ENCODE measurements around the gene SNRNP27. TPM values are rescaled to one million over a fixed set of nuclear protein-coding genes. Genes with fewer than 3 reads are reported as not detected.
A peak's percentile ranks its signal among the peaks of the same experiment; 100 is the strongest.

The SNRNP27 gene
- total and polyA plus RNA-seq, 9 of the 15 experiments (the other 6 are each of a cell fraction or from before 2014, with no cell fraction given) = 29.2 to 102 (median 65.7) TPM

GRCh38 chr2:69846182-69847067 lies 47.3 kb upstream of the SNRNP27 start (continued):
- TF ChIP-seq PTRF (tag; IDR thresholded peaks at IDR 0.05) = no peak

- FAIRE-seq (peak; percentile 82), ATAC-seq (peak; percentile 58; the same call in 2 of the 3 replicates), DNase-seq (ENCODE audit: extremely low read depth in 1 of 4, low spot score in 3 of 4) (no peak)
- ChIA-PET POLR2A (interaction anchor here (0.5 to 2.2 kb wide), 5 partner anchors 10 to 355 kb away, joined by 3 to 7 read pairs (median 4); no protein-coding TSS in a partner anchor), CTCF (ENCODE audit: low intra/inter-chr PET ratio) (no interaction called here)
- H2AFZ ChIP-seq (ENCODE audit: low read depth, low read length) = 0 out of 2 replicates have a peak overlapping the region, but pooled peaks have one; percentile 13
- H3K9me3 ChIP-seq (replicated peaks; ENCODE audit: control insufficient read depth, insufficient read depth, low read depth, low read length) = no peaks in the 10 kb centered on the region
- H3K4me2 ChIP-seq (ENCODE audit: insufficient read depth, low read length) = no peak overlapping the region
- WGBS (ENCODE audit: insufficient coverage, low coverage, missing lambda C conversion rate) = 67% methylated on average over 5 of the region's 5 CpGs
- no peaks in the 10 kb centered on the region for H3K9me1 ChIP-seq (ENCODE audit: control insufficient read depth, insufficient read depth, low read length)
- H4K20me1 ChIP-seq (replicated peaks; ENCODE audit: control insufficient read depth, insufficient read depth, low read length) = no peaks in the 10 kb centered on the region
- peak overlapping the region; percentile 52; the same call in 1 of the 3 replicates for H3K27ac ChIP-seq (ENCODE audit: extremely low read depth, low read depth, low read length)
- H3K9ac ChIP-seq (ENCODE audit: insufficient read depth in 1 of 2, low read depth in 2 of 2, low read length in 2 of 2) = no peak overlapping the region
- H3K4me3 ChIP-seq = no peak overlapping the region
- peaks cover 11 to 15% of the 10 kb centered on the region in 2 experiments; a peak in 4 of 5 replicates for H3K4me1 ChIP-seq (replicated peaks in 1 of 2; ENCODE audit: control insufficient read depth in 2 of 2, insufficient read depth in 2 of 2, low read length in 2 of 2)
- in situ Hi-C loops (cut with MboI) (no loop called here), intact Hi-C loops (cut with micrococcal nuclease) (no loop called here)
- H3K79me2 ChIP-seq (ENCODE audit: control insufficient read depth, insufficient read depth, low read length) = no peaks in the 10 kb centered on the region
- H3K36me3 ChIP-seq (ENCODE audit: control insufficient read depth, insufficient read depth, low read length) = peaks cover 74% of the 10 kb centered on the region
- H3K27me3 ChIP-seq (ENCODE audit: control insufficient read depth in 2 of 2, insufficient read depth in 2 of 2, low read length in 2 of 2) = no peaks in the 10 kb centered on the region
- no TSS peak for BruUV-seq (replicated peaks)
- TF ChIP-seq ZNF146 (CRISPR knock-in tag; IDR thresholded peaks at IDR 0.05; ENCODE audit: unreplicated experiment) = peak; percentile 83
- no peak for TF ChIP-seq BMI1 (IDR thresholded peaks at IDR 0.05; ENCODE audit: low read length)
- no peak for TF ChIP-seq U2AF1 (optimal IDR thresholded peaks at IDR 0.05; ENCODE audit: low read depth, low read length)
- TF ChIP-seq ZNF668 (CRISPR knock-in tag; IDR thresholded peaks at IDR 0.05) = no peak
- TF ChIP-seq DPF2 (IDR thresholded peaks at IDR 0.05) = no peak
- TF ChIP-seq NONO (IDR thresholded peaks at IDR 0.05; ENCODE audit: low read depth in 2 of 2, low read length in 1 of 2) = no peak
- no peak for TF ChIP-seq SNIP1 (IDR thresholded peaks at IDR 0.05; ENCODE audit: low read depth)
- no peak for TF ChIP-seq ATF1 (CRISPR knock-in tag; IDR thresholded peaks at IDR 0.05)
- TF ChIP-seq ATF1 (tag; IDR thresholded peaks at IDR 0.05) = 0 out of 2 replicates have a peak, but pooled peaks have one; percentile 21
- TF ChIP-seq HIVEP1 (CRISPR knock-in tag; IDR thresholded peaks at IDR 0.05) = no peak
- no peak for TF ChIP-seq HEY1 (CRISPR knock-in tag; IDR thresholded peaks at IDR 0.05; ENCODE audit: borderline replicate concordance)
- no peak for TF ChIP-seq MCM3 (IDR thresholded peaks at IDR 0.05)
- TF ChIP-seq EWSR1 (IDR thresholded peaks at IDR 0.05; ENCODE audit: borderline replicate concordance, low read depth, partially characterized antibody) = no peak
- peak; percentile 31; the same call in 1 of the 2 replicates for TF ChIP-seq ATF7 (IDR thresholded peaks at IDR 0.05)
- TF ChIP-seq SFPQ (IDR thresholded peaks at IDR 0.05; ENCODE audit: low read depth, low read length) = no peak
- no peak for TF ChIP-seq ZBTB5 (IDR thresholded peaks at IDR 0.05)
Measured at GRCh38 chr2:69847068-69847828, 46.5 kb upstream of the SNRNP27 start.
